Amygdala (tissue), 56 donors: ENCODE results near the gene TEX29.

Experiments used
- DNase-seq, 56 donors: peaks; one replicate each; lab custom pipeline; 2025; lab: John Stamatoyannopoulos, UW

Gene TEX29

DNA sequence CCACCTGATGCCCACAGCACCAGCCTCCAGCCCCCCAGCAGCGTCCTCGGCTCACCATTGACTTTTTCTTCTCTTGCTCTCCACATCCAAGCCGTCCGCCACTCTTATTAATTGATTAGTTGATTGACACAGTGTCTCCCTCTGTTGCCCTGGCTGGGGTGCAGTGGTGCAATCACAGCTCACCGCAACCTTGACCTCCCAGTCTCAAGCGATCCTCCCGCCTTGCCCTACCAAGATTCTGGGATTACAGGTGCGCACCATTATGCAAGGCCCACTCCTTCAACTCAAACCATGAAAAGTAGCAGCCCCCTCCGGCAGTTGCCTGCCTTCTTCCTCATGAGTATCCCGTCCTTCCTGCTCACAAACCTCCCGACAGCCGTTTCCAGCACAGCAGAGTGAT is 921 bp upstream of the TEX29 start:
- no peak for DNase-seq

DNA sequence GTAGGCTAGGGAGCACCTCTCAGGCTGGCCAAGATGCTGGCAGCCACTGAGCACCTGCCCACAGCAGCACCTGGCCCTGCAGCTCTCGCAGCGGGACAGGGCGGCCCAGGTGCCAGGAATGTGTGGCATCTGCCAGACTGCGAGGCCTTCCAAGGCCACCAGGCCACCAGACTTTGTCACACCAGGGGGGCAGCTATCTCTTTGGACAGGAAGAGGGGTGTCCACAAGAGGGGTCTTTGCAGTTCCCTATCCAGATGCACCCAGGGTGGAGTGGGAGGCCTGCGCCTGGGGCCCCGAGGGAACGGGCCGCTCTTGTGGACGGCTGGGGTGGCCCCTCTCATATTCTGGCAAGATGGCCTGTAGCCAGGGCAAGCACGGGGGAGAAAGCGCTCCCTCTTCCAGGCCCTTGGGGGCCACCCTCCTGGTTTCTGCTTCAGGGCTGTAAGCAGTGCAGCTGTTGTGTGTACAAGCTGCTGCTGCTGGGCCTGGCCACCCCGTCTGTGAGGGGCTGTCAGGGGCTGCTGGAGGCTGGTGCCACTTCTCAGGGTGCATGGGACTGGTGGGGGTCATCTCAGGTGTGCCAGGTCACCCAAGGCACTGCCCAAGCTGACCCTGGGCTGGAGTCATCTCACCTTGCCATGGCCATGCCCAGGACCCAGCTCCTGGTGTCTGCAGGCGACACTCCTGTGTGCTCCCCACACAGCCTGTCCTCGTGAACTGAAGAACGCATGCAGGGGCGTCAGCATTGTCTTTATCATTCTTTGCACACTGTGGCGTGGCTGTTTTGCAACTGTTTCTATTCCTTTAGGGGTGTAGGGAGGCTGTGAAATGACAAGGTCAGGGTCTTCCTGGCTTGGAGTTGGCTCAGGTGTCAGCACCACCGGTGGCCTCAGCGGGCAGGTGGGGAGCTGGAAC is 1.8 kb downstream of the TEX29 start:
- no peak for DNase-seq

DNA sequence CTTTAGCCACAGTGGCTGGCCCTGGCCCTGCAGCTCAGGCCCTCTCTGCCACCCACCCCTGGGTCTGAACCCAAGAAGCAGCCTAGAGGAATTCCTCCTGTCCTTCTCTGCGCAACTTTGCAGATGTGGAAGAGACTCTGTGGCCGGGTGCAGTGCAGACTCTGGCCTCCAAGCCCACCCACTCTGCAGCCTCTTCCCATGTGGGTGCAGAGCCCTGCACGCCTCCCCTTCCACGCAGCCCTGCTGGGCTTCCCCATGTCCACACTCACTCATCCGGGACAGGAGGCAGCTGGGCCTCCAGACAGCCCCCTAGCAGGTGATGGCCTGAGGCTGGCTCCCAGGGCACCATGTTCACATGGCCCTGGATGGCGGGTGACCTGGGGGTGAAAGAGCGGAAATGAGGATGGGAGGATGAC is 2.5 kb downstream of the TEX29 start:
- DNase-seq: no peak

DNA sequence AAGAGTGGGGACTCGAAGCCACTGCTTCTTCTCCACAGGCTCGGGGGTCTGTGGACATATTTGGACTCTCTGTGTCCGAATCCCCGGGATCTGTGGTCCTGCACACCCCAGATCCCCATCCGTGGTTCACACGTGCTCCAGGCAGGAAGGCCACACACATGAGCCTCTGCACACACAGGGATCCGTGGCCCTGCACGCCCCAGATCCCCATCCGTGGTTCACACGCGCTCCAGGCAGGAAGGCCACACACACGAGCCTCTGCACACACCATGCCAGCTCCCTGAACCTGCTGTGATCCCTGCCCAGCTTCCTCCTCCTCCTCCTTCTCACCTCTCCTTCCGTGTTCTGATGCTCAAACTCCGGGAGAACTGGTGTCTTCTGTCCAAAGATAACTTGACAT is 3.1 kb downstream of the TEX29 start:
- DNase-seq: no peak

DNA sequence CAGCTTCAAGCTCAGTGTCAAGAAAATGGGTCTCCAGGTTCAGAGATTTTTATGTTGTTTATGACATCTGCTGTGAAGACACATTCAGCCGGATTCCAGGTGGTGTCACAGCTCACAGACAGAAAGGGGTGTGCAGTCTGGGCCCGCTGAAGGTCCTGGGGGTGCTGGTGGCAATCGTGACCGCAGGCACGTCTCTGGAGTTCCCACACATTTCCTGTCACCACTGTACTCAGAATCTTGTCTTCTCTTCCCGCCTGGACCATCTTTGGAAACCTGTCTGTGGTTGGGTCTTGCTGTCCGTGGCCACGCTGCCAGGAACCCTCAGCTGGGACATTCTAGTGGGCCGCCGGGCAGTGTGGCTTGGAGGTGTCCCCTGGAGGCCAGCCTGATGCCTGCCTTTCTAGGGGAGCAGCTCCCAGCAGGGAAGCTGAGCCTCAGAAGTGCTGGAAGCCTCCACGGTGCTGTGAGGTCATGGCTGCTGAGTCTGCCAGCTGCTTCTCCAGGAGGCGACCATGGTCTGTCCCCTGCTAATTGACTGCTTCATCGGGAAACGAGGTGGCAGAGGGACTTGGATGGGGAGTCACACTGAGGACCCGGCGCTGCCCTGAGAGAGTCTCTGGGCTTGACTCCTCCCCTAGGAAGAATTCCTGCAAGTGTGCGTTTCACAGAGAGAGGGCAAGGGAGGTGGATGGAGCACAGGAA is 3.7 kb downstream of the TEX29 start:
- DNase-seq: no peak

DNA sequence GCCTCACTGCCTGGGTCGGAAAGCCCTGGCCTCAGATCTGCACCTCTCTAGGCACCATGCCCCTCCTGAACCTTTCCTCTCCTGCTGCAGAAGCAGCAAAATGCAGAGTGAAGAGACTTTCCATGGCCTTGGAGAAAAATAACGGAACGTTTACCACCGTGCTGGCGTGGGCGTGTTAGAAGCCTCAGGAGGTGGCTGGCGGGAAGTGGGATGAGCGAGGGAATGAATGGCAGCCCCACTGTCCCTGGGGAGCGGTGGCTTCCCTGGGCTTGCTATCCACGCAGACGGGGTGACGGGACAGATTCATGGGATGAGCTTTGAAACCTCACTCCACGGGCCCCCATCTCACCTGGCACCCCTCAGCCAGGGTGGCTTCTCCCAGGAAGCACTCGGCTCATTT is 4.3 kb downstream of the TEX29 start:
- DNase-seq: no peak

DNA sequence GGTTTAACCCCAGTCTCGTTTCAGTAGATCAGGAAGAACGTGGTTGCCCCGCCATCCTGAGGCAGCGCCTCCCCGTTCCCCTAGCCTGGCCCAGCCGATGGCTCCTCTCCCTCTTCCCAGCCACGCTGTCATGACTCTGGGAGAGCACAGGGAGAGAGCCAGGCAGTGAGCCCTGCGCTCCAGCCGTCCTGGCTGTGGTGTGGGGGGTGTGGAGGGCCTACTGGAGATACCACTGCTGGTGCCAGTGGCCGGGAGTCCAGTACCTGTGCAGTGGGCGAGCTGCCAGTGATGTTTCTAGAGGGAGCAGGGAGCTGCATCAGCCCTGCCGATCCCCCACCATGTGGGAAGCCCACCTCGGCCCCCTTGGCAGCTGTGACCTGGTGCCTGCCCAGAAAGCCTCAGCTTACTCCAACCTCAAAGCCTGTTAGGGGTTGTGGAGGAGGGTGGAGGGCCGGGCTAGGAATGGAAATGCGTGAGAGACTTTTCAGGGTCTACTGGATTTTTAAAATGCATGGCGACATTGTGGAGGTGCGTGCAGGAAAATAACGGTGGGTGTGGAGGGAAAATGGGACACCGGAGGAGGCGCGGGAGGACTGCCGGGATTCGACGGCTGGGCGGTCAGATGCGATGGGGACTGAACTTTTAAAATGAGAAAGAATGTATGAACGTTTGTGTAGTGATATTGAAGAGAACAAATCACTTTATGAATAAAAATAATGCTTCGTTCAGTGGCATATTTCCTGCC is 4.9 kb downstream of the TEX29 start:
- no peak for DNase-seq

DNA sequence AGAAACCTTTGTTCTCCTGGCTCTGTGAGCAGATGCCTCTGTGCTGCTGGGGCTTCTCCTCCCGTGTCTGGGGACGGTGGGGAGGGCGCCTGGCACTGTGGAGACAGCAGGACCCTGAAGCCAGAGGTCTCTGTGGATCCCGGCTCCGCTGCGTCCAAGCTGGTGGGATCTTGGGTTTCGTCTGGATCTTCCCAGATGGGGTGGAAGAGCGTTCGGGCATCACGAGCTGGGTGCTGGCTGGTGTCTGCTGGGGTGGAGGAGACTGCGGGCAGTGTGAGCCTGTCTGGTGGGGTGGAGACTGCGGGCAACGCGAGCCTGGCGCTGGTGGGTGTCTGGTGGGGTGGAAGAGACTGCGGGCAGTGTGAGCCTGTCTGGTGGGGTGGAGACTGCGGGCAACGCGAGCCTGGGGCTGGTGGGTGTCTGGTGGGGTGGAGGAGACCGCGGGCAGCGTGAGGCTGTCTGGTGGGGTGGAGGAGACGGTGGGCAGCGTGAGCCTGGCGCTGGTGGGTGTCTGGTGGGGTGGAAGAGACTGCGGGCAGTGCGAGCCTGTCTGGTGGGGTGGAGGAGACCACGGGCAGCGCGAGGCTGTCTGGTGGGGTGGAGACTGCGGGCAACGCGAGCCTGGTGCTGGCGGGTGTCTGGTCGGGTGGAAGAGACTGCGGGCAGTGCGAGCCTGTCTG is 5.6 kb downstream of the TEX29 start:
- no peak for DNase-seq

DNA sequence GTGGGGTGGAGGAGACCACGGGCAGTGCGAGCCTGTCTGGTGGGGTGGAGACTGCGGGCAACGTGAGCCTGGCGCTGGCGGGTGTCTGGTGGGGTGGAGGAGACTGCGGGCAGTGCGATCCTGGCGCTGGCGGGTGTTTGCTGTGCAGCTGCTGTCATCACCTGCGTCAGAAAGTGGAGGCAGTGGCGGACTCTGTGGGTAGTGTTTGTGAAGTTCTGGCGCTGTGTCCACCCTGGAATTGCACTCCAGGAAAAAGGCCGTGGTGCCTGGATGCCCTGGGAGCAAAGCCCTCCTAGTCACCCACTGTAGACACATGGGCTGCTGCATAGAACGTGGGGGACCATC is 6.2 kb downstream of the TEX29 start:
- DNase-seq: no peak

DNA sequence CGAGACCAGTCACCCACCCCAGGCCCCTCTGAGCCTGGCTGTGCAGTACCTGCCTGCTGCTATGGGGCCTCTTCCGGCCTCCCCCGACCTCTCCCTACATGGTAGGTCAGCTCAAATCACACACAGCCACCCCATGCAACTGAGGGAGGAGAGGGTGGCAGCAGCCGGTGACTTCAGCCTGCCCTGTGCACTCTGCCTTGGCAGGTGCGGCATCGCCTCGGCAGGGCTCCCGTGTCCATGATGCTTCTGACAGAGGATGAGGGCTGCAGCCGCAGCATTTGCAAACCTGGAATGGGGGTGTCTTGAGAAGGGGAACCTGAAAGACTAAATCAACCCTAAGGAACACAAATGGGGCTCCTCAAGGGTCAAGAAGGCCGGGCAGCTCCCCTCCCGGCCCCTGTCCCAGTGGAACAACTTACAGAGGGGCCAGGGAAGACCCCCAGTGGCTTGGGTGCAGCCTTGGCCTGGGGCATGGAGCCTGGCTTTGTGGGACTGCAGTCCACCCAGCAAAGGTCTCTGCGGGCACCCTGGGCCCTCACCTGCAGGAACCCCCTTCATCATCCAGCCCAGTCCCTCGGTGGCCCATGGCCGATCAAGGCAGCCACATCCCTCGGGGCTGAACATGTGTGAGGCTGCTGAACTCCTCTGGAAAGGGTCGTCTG is 6.7 kb downstream of the TEX29 start:
- DNase-seq: no peak

DNA sequence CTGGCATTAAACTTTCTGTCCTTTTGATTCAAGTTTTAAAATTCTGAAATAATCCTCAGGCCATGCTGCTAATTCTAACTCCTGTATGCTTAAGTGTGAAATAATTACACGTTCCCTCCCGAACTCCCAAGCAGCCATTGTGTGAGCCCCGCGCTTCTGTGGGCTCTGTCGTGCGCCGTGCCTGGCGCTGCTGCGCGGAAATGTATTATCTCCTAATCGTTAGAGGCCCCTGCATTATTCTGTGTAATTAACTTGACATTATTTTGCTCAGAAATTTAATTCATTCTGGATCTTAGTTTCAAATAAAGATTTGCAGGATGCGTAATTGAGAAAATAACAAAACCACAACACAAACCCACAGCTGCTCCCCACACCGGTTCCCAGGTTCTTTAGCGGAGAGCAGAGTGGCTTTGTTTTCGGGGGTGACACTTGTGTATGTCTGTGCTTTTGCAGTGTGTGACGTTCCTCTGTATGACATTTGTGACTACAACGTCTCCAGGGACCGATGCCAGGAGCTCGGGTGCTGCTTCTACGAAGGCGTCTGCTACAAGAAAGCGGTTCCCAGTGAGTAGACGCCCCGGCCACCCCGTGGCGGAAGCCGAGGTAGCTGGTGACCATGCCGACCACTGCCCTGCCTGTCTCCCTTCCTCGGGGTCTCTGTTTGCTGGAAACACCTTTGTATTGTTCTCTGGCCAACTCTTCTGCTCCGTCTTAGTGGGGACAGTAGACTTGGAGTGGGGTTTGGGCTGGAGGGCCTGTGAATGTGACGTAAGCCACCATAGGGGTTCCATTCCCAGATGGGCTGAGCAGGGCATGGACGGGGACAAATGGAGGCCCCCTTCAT is 7.5 kb downstream of the TEX29 start:
- no peak for DNase-seq

DNA sequence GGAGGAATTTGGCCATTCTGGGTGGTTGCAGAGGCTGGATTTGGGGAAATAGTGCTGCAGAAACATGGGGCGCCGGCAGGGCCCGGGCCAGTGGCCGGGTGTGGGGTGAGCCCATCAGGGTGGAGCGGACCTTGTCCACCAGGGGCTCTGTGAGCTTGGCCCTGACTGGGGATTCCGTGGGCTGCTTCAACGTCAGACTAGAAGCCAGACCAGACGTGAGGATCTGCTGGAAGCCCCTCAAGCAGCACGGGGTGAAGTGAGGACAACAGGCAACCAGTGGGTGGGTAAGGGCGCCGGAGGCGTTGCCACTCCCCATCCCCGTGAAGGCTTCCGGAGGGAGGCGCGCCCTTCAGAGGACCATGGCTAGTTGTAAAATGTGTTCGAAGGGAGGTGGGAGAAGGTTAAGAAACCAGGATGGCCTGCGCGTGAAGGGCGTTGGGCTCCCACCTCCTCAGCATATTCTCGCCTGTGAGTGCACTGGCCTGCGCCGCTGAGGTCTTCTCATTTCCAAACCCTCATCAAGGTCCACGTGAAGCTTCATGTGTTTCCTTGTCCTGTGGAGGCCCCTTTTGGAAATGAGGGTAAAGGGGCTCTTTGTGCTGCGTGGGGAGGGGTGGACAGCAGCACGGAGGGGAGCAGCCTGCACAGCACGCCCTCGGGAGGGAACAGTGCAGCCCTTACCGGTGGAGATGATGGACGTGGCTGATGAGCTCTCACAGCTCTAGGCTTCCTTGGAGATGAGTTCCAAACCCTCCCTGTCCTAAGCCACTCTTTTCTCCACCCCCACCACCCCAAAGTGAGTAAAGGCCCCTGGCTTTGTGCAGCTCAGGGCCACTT is 8.3 kb downstream of the TEX29 start:
- no peak for DNase-seq

DNA sequence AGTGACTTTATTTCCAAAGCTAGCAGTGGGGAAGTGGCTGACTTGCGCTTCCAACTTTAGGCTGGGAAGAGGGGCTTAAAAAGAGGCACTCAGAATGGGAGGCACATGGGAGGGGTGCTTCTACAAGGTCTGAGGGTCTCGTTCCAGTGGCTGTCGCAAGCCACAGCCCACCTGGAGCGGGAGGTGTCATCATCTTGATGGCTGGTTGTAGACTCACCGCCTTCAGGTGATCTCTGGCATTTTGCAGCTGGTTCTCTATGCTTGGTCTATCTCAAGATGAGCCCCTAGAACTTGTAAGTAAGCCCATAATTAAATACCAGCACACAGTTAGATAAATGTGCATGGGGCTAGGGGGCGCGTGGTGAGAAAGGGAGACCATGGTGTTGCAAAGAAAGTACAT is 9.2 kb downstream of the TEX29 start:
- DNase-seq: no peak

DNA sequence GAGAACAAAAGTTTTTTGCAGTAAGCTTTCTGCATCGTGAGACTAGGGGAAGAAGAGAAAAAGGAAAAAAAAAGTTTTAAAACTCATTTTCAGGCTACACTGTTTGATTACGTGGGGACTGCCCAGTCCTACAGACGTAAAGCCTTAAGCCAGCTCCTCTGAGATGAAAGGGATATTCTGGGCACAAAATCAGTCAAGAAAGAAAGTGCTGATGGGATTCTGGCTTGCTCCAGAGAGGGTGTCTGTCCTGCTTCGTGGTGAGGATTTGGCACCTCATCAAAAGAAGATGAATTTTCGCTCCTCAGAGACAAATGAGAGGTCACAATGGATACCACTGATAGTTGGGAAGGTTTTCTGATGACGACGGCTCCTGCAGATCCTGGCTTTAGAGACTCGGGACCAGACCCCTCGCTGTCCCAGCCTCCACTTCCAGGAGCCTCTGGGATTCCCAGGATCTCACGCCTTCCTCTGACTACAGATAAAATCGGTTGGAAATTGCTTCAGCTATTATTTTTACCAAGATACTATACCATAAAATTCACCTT is 9.7 kb downstream of the TEX29 start:
- no peak for DNase-seq

DNA sequence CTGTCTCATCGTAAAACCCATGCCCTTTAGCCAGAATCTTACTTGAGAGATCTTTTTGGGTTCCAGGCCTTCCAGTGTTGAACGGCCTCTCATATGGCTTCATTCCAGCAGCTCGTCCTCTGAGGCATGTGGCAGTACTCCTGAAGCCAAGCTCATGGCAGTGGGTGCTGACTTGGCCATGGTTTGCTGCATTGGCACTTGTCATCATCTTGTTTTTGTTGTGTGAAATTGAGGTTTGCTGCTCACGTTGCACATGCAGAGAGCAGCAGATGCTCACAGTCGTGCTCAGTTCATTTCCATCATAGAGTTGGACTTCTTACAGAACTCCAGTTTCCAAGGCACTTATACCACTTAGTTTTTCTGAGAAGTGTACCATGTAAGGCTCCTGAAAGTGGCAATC is 14.9 kb downstream of the TEX29 start:
- no peak for DNase-seq

DNA sequence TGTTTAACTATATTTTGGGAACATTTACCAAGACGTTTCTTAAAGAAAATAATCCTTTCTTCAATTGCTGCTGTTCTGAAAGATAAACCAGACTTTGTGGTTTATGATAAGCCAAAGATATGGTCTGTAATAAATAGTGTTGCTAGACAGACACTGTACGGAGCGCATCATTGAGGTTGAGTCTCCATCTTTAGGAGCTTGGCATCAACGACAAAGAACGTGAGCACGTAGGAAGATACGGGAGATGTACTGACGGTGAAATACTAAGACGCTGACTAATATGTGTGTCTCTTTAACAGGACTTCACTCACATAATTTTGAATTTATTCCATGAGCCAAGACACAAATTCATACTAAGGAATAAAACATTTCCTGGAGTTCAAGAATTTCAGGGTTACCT is 16.2 kb downstream of the TEX29 start:
- no peak for DNase-seq

DNA sequence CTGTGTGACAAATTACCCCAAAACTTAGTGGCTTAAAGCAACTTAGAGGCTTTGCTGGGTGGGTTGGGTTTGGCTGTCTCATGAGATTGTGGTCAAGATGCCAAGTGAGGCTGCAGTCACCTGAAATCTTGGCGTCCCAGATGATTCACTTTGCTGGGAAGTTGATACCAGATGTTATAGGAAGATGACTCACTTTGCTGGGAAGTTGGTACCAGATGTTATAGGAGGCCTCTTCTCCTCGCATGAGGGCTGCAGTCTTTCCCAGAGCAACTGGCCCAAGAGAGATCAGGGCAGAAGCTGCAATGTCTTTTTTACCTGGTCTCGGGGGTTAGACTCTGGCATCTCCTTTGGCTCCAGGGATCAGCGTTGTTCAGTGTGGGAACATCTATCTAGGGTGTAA is 16.8 kb downstream of the TEX29 start:
- no peak for DNase-seq

DNA sequence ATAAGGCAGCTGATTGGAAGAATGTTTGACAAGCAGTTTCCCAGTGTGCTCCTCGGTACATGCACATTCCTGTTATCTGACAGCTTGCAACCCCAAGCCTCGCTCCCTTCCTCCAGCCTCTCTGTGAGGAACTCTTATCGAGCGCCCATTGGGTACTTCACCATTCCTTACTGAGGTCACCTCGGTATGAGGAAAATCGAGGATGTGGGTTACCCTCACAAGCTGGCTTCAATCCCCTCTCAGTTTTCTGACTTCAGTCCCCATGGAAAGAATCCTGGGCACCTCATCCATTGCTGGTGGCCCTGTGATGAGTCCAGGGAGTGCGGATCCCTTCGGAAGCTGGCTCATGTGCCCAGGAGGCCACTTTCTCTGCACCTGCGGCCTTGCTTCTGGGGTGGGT is 17.3 kb downstream of the TEX29 start:
- DNase-seq: no peak
